ENCODE results near the gene MAP3K2.

Gene MAP3K2

DNA sequence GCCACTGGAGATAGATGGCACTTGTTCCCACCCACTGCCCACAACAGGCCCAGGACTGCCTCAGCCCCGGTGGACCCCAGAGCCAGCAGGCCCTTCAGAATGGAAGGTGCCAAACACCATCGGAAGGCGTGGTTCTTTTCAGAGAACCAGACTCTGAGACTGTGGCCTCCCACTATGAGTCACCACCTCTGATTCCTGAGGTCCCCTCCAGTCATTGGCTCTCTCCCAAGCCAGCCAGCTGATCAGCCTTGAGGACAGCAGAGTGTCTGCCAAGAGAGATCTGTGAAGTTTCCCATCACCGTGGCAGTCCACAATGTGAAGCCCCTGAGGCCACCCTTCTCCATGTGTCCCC is 10.4 kb upstream of the MAP3K2 start:
- Histone ChIP-seq H3K27ac (peak overlapping the region; percentile 12 to 57), H3K4me3 (no peak overlapping the region)
- TF ChIP-seq, protein P1, sequence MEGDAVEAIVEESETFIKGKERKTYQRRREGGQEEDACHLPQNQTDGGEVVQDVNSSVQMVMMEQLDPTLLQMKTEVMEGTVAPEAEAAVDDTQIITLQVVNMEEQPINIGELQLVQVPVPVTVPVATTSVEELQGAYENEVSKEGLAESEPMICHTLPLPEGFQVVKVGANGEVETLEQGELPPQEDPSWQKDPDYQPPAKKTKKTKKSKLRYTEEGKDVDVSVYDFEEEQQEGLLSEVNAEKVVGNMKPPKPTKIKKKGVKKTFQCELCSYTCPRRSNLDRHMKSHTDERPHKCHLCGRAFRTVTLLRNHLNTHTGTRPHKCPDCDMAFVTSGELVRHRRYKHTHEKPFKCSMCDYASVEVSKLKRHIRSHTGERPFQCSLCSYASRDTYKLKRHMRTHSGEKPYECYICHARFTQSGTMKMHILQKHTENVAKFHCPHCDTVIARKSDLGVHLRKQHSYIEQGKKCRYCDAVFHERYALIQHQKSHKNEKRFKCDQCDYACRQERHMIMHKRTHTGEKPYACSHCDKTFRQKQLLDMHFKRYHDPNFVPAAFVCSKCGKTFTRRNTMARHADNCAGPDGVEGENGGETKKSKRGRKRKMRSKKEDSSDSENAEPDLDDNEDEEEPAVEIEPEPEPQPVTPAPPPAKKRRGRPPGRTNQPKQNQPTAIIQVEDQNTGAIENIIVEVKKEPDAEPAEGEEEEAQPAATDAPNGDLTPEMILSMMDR (IDR thresholded peaks at IDR 0.05) = no peak
- DNase-seq (ENCODE audit: low spot score) = peak; percentile 91

DNA sequence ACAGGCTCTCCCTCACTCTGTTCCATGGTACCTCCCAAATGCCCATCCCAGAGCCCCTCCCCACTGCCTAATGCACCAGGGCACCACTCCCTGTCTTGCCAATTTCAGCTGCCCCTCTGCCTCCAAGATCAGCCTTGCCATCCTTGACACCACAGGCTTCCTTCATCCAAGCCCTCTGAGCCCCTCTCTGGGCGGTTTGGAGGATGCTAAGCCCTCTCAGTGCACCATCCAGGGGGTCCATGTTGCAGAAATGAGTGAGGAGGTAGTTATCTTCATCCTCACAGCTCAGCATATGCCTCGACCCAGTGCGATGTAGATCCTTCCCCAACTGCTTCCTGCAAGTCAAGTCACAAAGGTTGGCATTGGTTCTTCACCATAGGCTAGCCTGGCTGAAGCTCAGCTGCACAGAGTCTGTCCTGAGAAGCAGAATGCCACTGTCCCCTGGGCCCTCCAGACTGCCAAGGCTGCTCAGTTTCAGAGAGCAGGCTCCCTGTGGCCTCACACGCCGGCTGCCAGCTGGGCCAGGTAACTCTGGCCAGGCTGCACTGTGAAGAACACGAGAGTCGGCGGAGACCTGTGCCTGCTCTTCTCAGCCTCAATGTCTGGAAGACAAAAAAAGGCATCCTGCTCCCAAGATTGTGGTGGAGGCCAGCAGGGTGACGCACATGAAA is 9.9 kb upstream of the MAP3K2 start:
- no peak for DNase-seq (ENCODE audit: low spot score)

DNA sequence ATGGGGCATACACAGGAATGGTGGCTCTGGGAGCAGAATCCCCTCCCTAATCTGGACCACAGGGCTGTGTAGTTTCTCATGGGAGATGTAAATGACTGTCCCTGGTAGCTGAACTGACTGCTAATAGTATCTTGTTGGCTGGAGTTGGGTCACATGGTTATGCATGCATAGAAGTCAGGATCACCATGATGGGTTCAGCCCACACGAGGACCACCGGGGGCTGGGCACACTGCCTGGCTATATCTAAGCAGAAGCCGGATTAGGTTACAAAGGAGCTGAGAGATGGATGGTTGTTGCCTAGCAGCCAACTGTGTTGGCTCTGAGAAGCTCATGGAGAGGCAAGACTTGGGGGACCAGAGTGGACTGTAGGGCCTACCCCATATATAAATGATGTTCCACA is 6.7 kb upstream of the MAP3K2 start:
- Histone ChIP-seq H3K4me3 (no peak overlapping the region), H3K27ac (no peak overlapping the region)
- TF ChIP-seq, protein P1 (IDR thresholded peaks at IDR 0.05) = no peak
- DNase-seq (ENCODE audit: low spot score) = no peak

More for the DNA sequence above, 9.9 kb upstream of the MAP3K2 start:
- no peak overlapping the region for H3K4me3 ChIP-seq
- peak overlapping the region; percentile 12 to 57 for H3K27ac ChIP-seq
- TF ChIP-seq, protein P1 (IDR thresholded peaks at IDR 0.05) = no peak

DNA sequence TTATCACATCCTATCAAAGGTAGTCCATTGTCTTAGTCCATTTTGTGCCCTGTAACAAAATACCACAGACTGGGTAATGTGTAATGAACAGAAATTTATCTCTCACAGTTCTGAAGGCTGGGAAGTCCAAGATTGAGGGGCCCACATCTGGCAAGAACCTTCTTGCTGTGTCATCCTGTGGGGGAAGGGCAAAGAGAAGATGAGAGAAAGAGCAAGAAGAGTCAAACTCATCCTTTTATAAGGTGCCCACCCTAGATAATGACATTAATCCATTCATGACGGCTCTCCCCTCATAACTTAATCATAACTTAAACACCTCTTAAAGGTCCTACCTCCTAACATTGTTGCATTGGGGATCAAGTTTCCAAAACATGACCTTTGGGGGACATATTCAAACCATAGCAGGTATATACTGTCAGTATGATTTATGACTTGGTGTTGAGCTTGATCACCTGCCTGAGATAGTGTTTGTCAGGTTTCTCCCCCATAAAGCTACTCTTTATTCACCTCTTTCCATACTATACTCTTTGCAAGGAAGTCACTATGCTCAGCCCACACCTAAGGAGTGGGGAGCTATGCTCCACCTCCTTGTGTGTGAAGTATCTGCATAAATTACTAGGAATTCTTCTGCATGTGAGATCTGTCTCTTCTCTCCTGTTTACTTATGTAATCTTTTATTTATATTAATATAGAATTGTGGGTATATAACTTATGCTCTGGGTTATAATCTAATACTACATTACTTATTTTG is 5.2 kb upstream of the MAP3K2 start:
- TF ChIP-seq, protein P1 (IDR thresholded peaks at IDR 0.05) = no peak
- Histone ChIP-seq H3K4me3 (no peak overlapping the region), H3K27ac (no peak overlapping the region)
- no peak for DNase-seq (ENCODE audit: low spot score)

DNA sequence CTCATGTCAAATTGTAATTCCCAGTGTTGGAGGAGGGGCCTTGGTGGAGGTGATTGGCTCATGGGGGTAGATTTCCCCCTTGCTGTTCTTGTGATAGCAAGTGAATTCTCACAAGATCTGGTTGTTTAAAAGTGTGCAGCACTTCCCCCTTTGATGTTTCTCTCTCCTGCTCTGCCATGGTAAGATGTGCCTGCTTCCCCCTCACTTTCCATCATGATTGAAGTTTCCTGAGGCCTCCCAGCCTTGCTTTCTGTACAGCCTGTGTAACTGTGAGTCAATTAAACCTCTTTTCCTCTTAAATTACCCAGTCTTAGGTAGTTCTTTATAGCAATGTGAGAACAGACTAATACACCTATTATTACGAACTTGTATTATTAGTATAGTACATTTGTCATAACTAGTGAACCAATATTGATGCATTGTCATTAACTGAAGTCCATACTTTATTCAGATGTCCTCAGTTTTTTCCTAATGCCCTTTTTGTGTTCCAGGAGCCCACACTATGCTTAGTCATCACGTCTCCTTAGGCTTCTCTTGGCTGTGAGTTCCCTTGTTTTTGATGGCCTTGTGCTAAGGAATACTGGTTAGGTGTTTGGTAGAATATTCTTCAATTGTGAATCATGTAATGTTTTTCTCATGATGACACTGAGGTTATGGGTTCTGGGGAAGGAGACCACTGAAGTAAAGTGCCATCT is 4.5 kb upstream of the MAP3K2 start:
- H3K4me3 ChIP-seq = no peak overlapping the region
- DNase-seq (ENCODE audit: low spot score) = no peak
- TF ChIP-seq, protein P1 (IDR thresholded peaks at IDR 0.05) = no peak
- no peak overlapping the region for H3K27ac ChIP-seq

DNA sequence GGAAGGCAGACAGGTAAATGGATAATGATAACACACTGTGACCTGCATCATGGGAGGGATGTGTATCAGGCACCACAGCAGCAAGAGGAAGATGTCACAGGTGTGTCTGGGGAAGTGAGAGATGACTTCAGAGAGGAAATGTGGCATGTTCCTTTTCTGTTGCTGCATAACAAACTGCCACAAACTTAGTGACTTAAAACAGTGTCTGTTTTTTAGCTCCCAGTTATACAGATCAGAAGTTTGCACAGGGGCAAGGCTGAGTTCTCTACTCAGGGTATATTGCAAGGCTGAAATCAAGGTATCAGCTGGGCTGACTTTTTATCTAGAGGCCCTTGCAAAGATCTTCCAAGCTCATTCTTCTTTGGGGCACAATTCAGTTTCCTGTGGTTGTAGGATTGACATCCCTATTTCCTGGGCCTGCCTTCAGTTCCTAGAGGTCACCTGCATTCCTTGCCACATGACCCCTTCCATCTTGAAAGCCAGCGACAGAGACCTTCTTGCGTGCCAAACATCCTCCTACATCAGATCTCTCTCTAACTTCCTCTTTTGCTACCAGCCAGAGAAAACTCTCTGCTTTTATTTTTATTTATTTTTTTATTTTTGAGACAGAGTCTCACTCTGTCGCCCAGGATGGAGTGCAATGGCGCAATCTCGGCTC is 2.1 kb upstream of the MAP3K2 start:
- Histone ChIP-seq H3K4me3 (no peak overlapping the region), H3K27ac (no peak overlapping the region)
- DNase-seq (ENCODE audit: low spot score) = no peak

More for the DNA sequence above, 2.1 kb upstream of the MAP3K2 start:
- TF ChIP-seq, protein P1 (IDR thresholded peaks at IDR 0.05) = no peak

All from coronary artery (tissue), 2 donors.